Measurements from ENCODE around the gene TSPAN16. TPM values are rescaled to one million over a fixed set of nuclear protein-coding genes. Genes with fewer than 3 reads are reported as not detected.

The TSPAN16 gene
- total RNA-seq, 1 donor from 2014 or later, result not detected

- Mint-ChIP-seq H3K36me3 (ENCODE audit: low read depth) (no peaks in the 10 kb centered on the region), H3K9me3 (no peaks in the 10 kb centered on the region), H3K27me3 (ENCODE audit: low read depth) (no peaks in the 10 kb centered on the region), H3K4me3 (no peak overlapping the region), H3K4me1 (no peaks in the 10 kb centered on the region), H3K27ac (ENCODE audit: unreplicated experiment) (no peak overlapping the region)
- DNase-seq (ENCODE audit: low read depth, low spot score), result no peak
- no peak for TF ChIP-seq CTCF (conservative IDR thresholded peaks at IDR 0.05)
Measured at GRCh38 chr19:11321191-11322126, 25.5 kb downstream of the TSPAN16 start.

GRCh38 chr19:11322269-11323024 is 26.5 kb downstream of the TSPAN16 start:
- no peak overlapping the region for H3K4me3 Mint-ChIP-seq
- peaks cover 2% of the 10 kb centered on the region for H3K36me3 Mint-ChIP-seq (ENCODE audit: low read depth)
- no peak overlapping the region for H3K27ac Mint-ChIP-seq (ENCODE audit: unreplicated experiment)
- no peak for DNase-seq (ENCODE audit: low read depth, low spot score)
- no peaks in the 10 kb centered on the region for H3K4me1 Mint-ChIP-seq
- no peaks in the 10 kb centered on the region for H3K27me3 Mint-ChIP-seq (ENCODE audit: low read depth)
- no peak for TF ChIP-seq CTCF (conservative IDR thresholded peaks at IDR 0.05)
- H3K9me3 Mint-ChIP-seq, result no peaks in the 10 kb centered on the region

- Mint-ChIP-seq H3K27me3 (ENCODE audit: low read depth) (no peaks in the 10 kb centered on the region), H3K27ac (ENCODE audit: unreplicated experiment) (no peak overlapping the region), H3K9me3 (no peaks in the 10 kb centered on the region), H3K4me1 (no peaks in the 10 kb centered on the region), H3K36me3 (ENCODE audit: low read depth) (peaks cover 2% of the 10 kb centered on the region), H3K4me3 (no peak overlapping the region)
- TF ChIP-seq CTCF (conservative IDR thresholded peaks at IDR 0.05), result no peak
- DNase-seq (ENCODE audit: low read depth, low spot score), result no peak
Measured at GRCh38 chr19:11323601-11324078, 27.7 kb downstream of the TSPAN16 start.

GRCh38 chr19:11324079-11324661 is 28.2 kb downstream of the TSPAN16 start:
- no peak for TF ChIP-seq CTCF (conservative IDR thresholded peaks at IDR 0.05)
- Mint-ChIP-seq H3K27ac (ENCODE audit: unreplicated experiment) (no peak overlapping the region), H3K9me3 (no peaks in the 10 kb centered on the region), H3K36me3 (ENCODE audit: low read depth) (peaks cover 2% of the 10 kb centered on the region), H3K4me1 (no peaks in the 10 kb centered on the region), H3K27me3 (ENCODE audit: low read depth) (no peaks in the 10 kb centered on the region), H3K4me3 (no peak overlapping the region)
- DNase-seq (ENCODE audit: low read depth, low spot score), result no peak

GRCh38 chr19:11324748-11325389 is 28.9 kb downstream of the TSPAN16 start:
- Mint-ChIP-seq H3K4me3 (no peak overlapping the region), H3K27ac (ENCODE audit: unreplicated experiment) (peak overlapping the region; percentile 12), H3K27me3 (ENCODE audit: low read depth) (no peaks in the 10 kb centered on the region), H3K4me1 (peaks cover under 1% of the 10 kb centered on the region), H3K9me3 (no peaks in the 10 kb centered on the region), H3K36me3 (ENCODE audit: low read depth) (peaks cover 2% of the 10 kb centered on the region)
- TF ChIP-seq CTCF (conservative IDR thresholded peaks at IDR 0.05), result no peak
- no peak for DNase-seq (ENCODE audit: low read depth, low spot score)
